Activated CD8-positive, alpha-beta memory T cell treated with anti-CD3 and anti-CD28 coated beads, Interleukin-2, amount 10 ng/mL, durations not matched to agents 7 days and 5 days (primary cell): ENCODE results near the gene GEN1. TPM values are rescaled to one million over a fixed set of nuclear protein-coding genes. Genes with fewer than 3 reads are reported as not detected.

Experiments
- ATAC-seq: fragments of 150-1000 bp; cut with Tn5 transposase; one replicate; pipeline ENCODE4 v1.10.0; 2021; ENCODE audit warnings: moderate library complexity
- CTCF ChIA-PET: fragments of 350-600 bp; sonication (Branson Sonifier 250); formaldehyde crosslinking; loops from one replicate; lab custom pipeline; 2021; ENCODE audit warnings: antibody characterized with exemption; lab: Charles Lee
- DNase-seq: peaks from one replicate; pipeline ENCODE4 v3.0.0-alpha.2; 2020
- H3K27ac Mint-ChIP-seq: one replicate; pipeline ENCODE4 v1.8.0; 2021; ENCODE audit warnings: mild to moderate bottlenecking, mixed read lengths
- H3K27me3 Mint-ChIP-seq: one replicate; pipeline ENCODE4 v1.8.0; 2021; ENCODE audit warnings: mixed read lengths
- H3K36me3 Mint-ChIP-seq: one replicate; pipeline ENCODE4 v1.8.0; 2021; ENCODE audit warnings: mild to moderate bottlenecking, mixed read lengths
- H3K4me1 Mint-ChIP-seq: one replicate; pipeline ENCODE4 v1.8.0; 2021; ENCODE audit warnings: mixed read lengths
- H3K4me3 Mint-ChIP-seq: one replicate; pipeline ENCODE4 v1.8.0; 2021; ENCODE audit warnings: mild to moderate bottlenecking, moderate library complexity, mixed read lengths
- H3K9me3 Mint-ChIP-seq: one replicate; pipeline ENCODE4 v1.8.0; 2022; ENCODE audit warnings: low read depth, mixed read lengths
- total RNA-seq, 2 experiments: library from RNA; stranded (reverse); gene quantifications; one replicate each; pipeline ENCODE4 v1.2.3, GENCODE V29; 2021

Gene GEN1
- total RNA-seq, 2 experiments from 2014 or later: 40.0 to 48.7 TPM

DNA sequence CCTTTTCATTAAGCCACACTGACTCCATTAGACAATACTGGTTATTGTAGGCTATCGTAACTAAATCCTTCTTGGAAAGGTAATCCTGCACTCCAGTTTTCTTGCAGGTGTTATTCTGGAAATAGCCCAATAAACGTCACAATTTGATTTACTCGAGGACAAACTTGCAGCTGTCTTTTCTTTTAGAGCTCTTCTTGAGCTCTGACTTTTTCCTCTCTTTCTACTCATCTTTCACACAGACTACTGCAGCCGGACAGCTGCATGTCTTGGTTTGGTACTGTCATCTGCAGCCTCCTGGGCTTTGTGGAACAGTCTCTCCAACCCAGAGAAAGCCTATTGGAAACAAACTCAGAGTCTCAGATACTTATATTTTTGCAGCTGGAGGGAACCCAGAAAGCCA is 39.4 kb downstream of the GEN1 start:
- DNase-seq: no peak
- peaks cover 34% of the 10 kb centered on the region for H3K27me3 Mint-ChIP-seq
- ATAC-seq: no peak
- no peaks in the 10 kb centered on the region for H3K36me3 Mint-ChIP-seq
- no peak overlapping the region for H3K27ac Mint-ChIP-seq
- H3K4me3 Mint-ChIP-seq: no peak overlapping the region
- no peaks in the 10 kb centered on the region for H3K9me3 Mint-ChIP-seq
- CTCF ChIA-PET: interaction anchor here (0.9 kb wide), 1 partner anchor 120 kb away, joined by 3 read pairs; no protein-coding TSS in a partner anchor
- H3K4me1 Mint-ChIP-seq: peaks cover 27% of the 10 kb centered on the region

DNA sequence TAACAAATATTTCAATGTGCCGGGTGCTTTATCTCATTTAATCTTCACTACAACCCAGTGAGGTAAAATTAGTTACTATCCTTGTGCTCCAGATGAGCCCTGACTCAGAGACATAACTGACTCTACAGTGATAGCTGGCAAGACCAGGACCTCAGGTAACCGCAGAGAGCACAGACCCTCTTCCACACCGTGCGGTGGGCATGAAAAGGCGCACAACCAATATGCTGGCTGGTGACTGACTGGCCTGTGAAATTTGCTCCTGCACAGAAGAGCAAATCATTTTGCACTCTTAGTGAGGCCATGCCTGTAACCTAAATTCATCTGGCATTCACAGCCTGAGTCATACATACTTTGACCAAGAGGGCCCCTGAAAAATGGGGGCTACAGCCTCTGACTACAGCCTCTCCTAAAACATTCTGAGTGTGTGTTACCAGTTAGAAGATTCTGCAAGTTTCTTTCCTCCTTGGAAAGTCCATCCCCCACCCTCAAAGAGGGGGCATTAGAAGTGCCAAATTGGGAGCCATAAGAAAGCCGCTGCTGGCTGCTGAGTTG is 39.9 kb downstream of the GEN1 start:
- H3K9me3 Mint-ChIP-seq: no peaks in the 10 kb centered on the region
- peak; percentile 33 for ATAC-seq
- DNase-seq: no peak
- peaks cover 27% of the 10 kb centered on the region for H3K4me1 Mint-ChIP-seq
- peaks cover 34% of the 10 kb centered on the region for H3K27me3 Mint-ChIP-seq
- no peak overlapping the region for H3K27ac Mint-ChIP-seq
- H3K4me3 Mint-ChIP-seq: no peak overlapping the region
- H3K36me3 Mint-ChIP-seq: no peaks in the 10 kb centered on the region
- CTCF ChIA-PET: interaction anchor here (0.9 to 1.3 kb wide), 2 partner anchors 9 to 121 kb away, joined by 3 read pairs; no protein-coding TSS in a partner anchor

DNA sequence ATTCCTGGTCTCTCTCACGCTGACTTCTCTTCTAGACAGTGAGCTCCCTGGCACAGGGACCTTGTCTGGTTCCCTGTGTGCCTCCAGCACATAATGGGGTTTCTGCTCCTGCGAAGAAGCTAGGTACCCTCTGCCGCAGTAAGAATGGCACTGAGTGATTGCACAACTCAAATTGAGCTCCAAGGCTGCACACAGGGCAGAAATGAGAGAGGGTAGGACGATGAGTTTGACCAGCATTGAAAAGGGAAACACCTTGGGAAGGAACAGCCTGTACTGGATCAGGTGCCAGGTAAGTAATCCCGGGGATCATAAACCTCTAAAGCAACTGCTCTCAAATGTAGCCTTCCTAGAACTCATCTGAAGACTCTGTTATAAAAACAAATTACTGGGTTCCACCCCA is 41.4 kb downstream of the GEN1 start:
- no peak overlapping the region for H3K4me3 Mint-ChIP-seq
- H3K36me3 Mint-ChIP-seq: no peaks in the 10 kb centered on the region
- CTCF ChIA-PET: interaction anchor here (0.7 to 1.3 kb wide), 2 partner anchors 8 to 872 kb away, joined by 3 read pairs; no protein-coding TSS in a partner anchor
- ATAC-seq: no peak
- H3K9me3 Mint-ChIP-seq: no peaks in the 10 kb centered on the region
- H3K4me1 Mint-ChIP-seq: peaks cover 27% of the 10 kb centered on the region
- no peak for DNase-seq
- peaks cover 35% of the 10 kb centered on the region for H3K27me3 Mint-ChIP-seq
- H3K27ac Mint-ChIP-seq: no peak overlapping the region

DNA sequence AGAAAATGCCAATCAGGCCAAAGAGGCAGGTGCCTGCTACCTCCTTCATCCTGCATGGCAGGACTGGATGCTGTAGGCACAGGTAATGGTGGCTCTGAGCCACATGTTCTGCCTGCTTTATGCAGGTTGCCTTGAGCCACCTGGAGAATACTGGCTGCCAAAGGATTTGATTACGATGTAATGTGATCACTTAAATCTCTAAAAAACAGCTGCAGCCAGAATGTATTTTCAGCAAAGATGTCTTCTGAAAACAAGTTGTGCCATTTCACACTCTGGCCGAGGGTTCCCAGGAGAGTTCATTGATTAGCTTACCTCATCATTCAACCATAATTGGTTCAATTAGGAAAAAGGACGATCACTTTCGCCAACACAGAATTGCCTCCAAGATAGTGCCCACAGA is 44.4 kb downstream of the GEN1 start:
- Mint-ChIP-seq H3K4me1 (peaks cover 6% of the 10 kb centered on the region), H3K36me3 (no peaks in the 10 kb centered on the region), H3K27me3 (peaks cover 30% of the 10 kb centered on the region), H3K9me3 (no peaks in the 10 kb centered on the region), H3K4me3 (no peak overlapping the region), H3K27ac (no peak overlapping the region)
- DNase-seq (no peak), ATAC-seq (no peak)
- CTCF ChIA-PET: no interaction called here

DNA sequence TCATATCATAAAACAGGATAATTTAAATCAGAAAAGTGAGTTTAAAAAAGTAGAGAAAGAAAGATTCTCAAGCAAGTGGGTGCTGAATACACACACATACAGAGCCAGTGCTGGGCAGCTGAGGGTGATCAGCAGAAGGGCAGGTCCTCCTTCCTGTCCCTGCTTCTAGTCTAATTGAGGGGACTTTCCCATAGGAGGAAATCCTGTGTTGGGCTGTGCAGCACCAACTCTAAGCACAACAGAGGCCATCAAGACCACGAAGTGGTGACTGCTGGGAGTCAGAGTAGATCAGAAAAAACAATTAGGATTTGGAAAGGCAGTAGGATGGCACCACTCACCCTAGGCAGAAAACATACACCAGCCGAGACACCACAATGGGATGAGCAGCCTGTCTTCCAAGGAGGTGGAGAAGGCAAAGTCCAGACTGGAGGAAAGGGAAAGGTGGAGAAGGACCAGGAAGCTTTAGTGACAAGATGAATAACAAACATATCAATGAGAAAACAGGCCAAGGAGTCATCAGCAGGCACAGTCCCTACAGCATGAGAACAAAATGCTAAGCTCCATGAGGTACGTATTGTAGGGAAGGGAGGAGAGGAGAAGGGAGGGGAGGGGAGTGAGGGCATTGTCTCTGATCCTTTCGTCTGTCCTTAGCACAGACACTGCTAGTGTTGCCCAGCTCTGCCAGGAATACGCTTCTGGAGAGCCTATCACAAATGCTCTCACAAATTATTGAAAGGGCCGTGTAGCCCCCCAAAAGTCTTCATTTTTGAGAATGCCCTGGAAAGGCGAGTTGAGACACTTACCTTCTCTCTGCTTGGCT is 45.6 kb downstream of the GEN1 start:
- no peak overlapping the region for H3K4me3 Mint-ChIP-seq
- CTCF ChIA-PET: no interaction called here
- ATAC-seq (no peak), DNase-seq (no peak)
- no peak overlapping the region for H3K27ac Mint-ChIP-seq
- no peaks in the 10 kb centered on the region for H3K4me1 Mint-ChIP-seq
- peaks cover 34% of the 10 kb centered on the region for H3K27me3 Mint-ChIP-seq
- no peaks in the 10 kb centered on the region for H3K9me3 Mint-ChIP-seq
- no peaks in the 10 kb centered on the region for H3K36me3 Mint-ChIP-seq

DNA sequence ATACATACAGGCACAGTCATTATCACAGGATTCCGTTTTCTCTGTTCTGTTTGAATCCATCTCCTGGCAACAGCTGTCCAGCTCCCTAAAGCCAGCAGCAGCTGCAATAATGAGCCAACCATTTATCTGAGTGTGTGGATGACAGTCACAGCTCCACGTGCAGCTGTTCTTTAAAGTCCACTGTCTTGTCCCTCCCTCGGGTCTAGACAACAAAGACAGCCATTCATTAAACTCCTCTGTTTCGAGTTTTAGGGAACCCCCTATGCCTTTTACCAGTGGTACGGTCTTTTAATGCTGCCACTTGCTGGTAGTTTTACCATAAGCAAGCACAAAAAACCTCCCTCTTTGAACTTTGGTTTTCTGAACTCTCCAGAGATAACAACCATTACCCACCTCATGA is 46.3 kb downstream of the GEN1 start:
- H3K27me3 Mint-ChIP-seq: peaks cover 31% of the 10 kb centered on the region
- DNase-seq (no peak), ATAC-seq (no peak)
- H3K27ac Mint-ChIP-seq: no peak overlapping the region
- H3K9me3 Mint-ChIP-seq: no peaks in the 10 kb centered on the region
- no peaks in the 10 kb centered on the region for H3K36me3 Mint-ChIP-seq
- H3K4me1 Mint-ChIP-seq: no peaks in the 10 kb centered on the region
- CTCF ChIA-PET: no interaction called here
- no peak overlapping the region for H3K4me3 Mint-ChIP-seq

DNA sequence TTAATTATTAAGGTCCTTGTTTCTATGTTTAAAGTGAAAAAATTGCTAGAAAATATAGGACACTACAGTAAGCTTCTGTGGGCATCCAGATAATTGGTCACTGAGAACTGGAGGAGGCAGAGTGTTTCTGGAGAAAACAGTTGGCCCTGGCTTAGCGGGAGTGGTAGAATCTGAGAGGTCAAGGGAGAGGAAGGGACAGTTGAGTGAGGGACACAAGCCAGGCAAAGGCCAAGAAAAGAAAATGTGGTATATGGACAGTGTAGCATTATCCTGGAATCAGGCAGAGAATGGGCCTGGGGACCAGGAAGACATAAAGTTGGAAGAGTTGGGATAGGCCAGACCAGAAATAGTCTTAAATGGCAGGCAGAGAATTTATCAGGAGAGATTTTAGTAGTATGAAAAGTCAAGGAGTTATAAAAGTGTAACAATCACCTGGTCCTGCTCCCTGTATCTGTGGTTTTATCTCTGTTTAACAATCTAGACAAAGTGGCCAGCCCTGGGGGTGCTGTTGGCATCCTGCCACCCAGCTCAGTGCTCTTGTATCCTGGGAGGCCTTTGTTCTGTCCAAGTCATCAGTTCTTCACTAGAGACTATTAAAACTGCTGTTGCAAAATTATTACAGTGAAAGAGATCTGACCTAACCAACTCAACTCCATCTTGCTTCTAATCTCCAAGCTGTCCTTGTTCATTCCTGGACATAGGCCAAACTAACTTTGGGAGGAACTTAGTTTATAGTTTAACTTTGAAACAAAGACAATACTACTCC is 46.9 kb downstream of the GEN1 start:
- H3K36me3 Mint-ChIP-seq: no peaks in the 10 kb centered on the region
- no peaks in the 10 kb centered on the region for H3K4me1 Mint-ChIP-seq
- no peak for DNase-seq
- no peaks in the 10 kb centered on the region for H3K9me3 Mint-ChIP-seq
- H3K27ac Mint-ChIP-seq: no peak overlapping the region
- H3K27me3 Mint-ChIP-seq: peaks cover 27% of the 10 kb centered on the region
- ATAC-seq: no peak
- CTCF ChIA-PET: no interaction called here
- no peak overlapping the region for H3K4me3 Mint-ChIP-seq

DNA sequence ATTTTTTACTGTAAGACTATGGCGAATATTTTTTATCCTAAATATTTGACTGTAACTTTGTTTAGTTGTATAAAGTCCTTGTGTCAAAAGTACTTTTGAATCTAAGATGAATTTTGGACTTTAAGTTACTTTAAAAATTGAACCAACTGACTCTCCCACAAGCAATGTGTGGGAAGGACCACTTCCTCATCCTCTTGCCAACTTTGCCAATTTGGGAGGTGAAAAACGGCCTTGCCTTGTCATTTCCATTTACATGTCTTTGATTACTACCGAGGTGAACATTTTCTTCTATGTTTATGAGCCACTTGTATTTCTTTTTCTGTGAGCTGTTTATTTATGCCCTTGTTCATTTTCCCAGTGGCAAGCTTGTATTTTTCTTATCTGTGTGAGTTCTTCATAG is 49.6 kb downstream of the GEN1 start:
- CTCF ChIA-PET: interaction anchor here (1.3 kb wide), 1 partner anchor 9 kb away, joined by 3 read pairs; no protein-coding TSS in a partner anchor
- Mint-ChIP-seq H3K4me1 (no peaks in the 10 kb centered on the region), H3K4me3 (no peak overlapping the region), H3K27ac (no peak overlapping the region), H3K36me3 (no peaks in the 10 kb centered on the region), H3K9me3 (no peaks in the 10 kb centered on the region), H3K27me3 (peaks cover 22% of the 10 kb centered on the region)
- DNase-seq (no peak), ATAC-seq (no peak)

DNA sequence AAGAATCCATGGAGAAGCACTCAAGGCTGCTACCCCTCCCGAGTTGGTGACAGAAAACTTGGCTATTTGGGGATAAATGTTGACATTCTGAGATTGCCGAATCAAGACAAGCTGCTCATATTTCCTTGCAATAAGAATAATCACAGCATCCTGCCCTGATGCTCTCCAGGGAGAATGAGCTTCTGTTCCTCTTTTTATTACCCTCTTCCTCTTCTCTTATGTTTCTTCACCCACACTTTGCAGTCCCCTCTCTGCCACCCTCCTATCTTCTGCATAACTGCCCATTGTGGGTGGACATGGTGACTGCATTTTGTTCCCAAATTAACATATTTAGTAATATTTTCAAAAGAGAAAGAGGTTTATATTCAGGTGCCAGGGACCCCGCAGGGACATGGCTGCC is 50.4 kb downstream of the GEN1 start:
- Mint-ChIP-seq H3K27ac (no peak overlapping the region), H3K4me3 (no peak overlapping the region), H3K36me3 (no peaks in the 10 kb centered on the region), H3K4me1 (no peaks in the 10 kb centered on the region), H3K27me3 (peaks cover 22% of the 10 kb centered on the region), H3K9me3 (no peaks in the 10 kb centered on the region)
- no peak for ATAC-seq
- no peak for DNase-seq
- CTCF ChIA-PET: no interaction called here

DNA sequence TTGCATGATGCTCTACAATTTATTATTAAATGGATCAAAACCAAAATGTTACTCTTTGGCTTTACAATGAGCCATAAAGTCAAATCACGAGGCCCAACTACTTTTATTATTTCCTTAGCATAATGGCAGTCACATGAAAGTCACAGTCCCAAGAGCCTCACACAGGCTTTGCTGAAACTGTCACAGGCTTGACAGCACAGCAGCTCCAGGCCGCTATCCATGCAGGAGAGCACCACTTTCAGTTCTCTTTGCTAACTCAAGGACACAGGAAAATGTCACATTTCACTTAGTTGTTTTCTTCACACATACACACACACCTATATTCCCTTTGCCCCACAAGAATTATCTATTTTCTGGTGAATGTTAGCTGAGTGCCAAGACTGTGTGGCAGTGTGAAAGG is 51.2 kb downstream of the GEN1 start:
- Mint-ChIP-seq H3K4me3 (no peak overlapping the region), H3K4me1 (no peaks in the 10 kb centered on the region), H3K27ac (no peak overlapping the region), H3K27me3 (peaks cover 24% of the 10 kb centered on the region), H3K36me3 (no peaks in the 10 kb centered on the region), H3K9me3 (no peaks in the 10 kb centered on the region)
- ATAC-seq: no peak
- CTCF ChIA-PET: no interaction called here
- DNase-seq: no peak

DNA sequence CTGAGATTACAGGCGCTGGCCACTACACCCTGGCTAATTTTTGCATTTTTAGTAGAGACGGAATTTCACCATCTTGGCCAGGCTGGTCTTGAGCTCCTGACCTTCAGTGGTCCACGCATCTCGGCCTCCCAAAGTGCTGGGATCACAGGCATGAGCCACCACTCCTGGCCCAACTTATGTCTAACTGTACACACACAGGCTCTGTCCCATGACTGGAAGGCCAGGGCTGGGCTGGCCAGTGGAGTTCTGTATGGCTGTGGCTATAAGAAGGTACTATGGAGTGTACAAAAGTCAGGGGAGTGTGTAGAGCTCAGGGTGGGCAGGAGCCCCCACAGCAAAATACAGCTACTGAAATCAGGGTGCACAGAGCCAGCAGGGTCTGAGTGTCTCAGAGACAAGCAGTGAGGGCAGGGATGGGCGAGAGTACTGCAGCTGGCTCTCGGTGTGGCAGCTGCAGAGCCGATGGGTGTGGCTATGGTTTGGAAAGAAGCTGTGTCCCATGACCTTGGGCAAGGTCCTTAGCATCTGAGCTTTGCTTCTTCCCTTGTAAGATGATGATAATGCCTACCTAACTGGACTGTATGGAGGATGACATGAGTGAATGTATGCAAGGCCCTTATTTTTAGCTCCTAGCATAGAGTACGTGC is 51.9 kb downstream of the GEN1 start:
- peaks cover 17% of the 10 kb centered on the region for H3K27me3 Mint-ChIP-seq
- CTCF ChIA-PET: no interaction called here
- no peak overlapping the region for H3K27ac Mint-ChIP-seq
- no peaks in the 10 kb centered on the region for H3K9me3 Mint-ChIP-seq
- no peaks in the 10 kb centered on the region for H3K4me1 Mint-ChIP-seq
- H3K4me3 Mint-ChIP-seq: no peak overlapping the region
- no peak for DNase-seq
- no peaks in the 10 kb centered on the region for H3K36me3 Mint-ChIP-seq
- no peak for ATAC-seq

DNA sequence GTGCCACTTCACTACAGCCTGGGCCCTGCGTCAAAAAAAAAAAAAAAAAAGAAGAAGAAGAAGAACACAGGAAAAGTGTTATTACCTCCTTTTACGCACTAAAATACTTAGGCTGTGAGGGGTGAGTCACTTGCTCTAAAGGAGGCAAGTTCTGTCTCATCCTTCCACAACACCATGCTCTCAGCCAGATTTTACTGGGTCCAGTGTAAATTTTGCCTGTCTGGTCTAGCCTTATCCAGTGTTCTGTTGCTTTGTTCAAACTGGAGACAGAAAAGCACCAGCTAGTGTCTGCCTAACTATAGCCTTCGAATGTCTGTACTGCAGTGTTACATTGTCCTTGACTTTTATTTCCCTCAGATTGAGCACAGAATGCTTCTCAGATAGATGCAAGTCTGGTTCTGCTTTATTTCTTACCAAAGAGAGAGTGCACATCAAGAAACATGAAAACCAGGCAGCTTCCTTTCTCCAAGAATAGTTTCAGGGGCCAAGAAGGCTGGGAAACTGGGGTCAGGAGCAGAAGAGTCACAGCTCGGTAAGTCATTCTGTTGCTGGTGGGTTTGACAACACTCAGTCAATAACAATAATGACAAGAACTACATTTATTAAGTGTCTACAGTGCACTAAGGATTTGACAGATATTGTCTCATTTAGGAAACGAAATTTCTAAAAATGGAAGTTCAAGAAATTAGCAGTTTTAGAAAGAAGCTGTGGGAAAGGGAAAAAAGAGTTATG is 59.2 kb downstream of the GEN1 start:
- Mint-ChIP-seq H3K4me3 (no peak overlapping the region), H3K27ac (no peak overlapping the region), H3K9me3 (no peaks in the 10 kb centered on the region), H3K4me1 (peaks cover 10% of the 10 kb centered on the region), H3K27me3 (peaks cover 33% of the 10 kb centered on the region), H3K36me3 (no peaks in the 10 kb centered on the region)
- ATAC-seq: no peak
- CTCF ChIA-PET: no interaction called here
- DNase-seq: no peak
